ENCODE results near the gene PPAT.

Gene PPAT

DNA sequence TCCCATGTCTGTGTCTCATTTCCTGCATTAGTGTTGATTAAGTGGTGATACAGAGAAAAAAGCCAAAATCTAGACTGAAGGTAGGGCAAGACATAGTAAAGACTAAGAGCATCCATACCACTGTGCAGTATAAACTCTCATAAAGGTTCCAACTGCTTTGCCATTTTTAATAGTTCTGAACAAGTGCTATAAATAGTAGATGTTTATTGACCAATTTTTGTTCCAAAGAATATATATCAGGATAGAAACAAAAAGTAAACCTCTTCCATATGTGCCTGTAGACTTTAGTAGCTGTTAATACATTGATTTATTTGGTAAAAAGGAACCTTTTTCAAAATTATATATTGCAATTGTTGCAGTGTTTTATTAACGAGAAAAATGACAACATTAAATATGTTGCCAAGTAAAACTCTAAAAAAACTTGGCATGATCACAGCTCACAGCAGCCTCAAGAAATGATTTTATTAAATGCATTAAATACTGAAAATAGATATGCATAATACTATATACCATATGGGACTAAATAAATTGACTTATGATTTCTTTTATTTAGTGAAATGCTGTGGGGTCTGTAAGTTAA lies 25.8 kb downstream of the PPAT start:
- H3K4me3 ChIP-seq (ENCODE audit: low read depth, low read length), result no peak overlapping the region
- DNase-seq (ENCODE audit: low read depth), result no peak
- TF ChIP-seq, protein P1, sequence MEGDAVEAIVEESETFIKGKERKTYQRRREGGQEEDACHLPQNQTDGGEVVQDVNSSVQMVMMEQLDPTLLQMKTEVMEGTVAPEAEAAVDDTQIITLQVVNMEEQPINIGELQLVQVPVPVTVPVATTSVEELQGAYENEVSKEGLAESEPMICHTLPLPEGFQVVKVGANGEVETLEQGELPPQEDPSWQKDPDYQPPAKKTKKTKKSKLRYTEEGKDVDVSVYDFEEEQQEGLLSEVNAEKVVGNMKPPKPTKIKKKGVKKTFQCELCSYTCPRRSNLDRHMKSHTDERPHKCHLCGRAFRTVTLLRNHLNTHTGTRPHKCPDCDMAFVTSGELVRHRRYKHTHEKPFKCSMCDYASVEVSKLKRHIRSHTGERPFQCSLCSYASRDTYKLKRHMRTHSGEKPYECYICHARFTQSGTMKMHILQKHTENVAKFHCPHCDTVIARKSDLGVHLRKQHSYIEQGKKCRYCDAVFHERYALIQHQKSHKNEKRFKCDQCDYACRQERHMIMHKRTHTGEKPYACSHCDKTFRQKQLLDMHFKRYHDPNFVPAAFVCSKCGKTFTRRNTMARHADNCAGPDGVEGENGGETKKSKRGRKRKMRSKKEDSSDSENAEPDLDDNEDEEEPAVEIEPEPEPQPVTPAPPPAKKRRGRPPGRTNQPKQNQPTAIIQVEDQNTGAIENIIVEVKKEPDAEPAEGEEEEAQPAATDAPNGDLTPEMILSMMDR (IDR thresholded peaks at IDR 0.05; ENCODE audit: low read depth, low read length, missing control alignments), result no peak

DNA sequence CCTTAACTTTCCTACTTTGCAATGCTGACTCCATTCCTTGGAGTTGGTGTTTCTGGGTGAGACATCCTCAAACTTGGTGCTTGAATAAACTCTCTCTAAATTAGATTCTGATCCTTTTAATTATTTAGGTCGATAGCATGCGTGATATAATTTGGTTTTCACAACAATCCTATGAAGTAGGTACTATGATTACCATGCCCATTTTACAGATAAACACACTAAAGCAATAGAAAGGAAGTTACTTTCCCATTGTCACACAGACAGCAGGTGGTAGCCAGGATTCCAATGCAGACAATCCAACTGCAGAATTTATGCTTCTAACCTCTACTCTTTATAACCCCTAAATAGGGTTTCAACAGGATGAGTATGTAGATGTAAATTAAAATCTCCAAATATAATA lies 26.4 kb downstream of the PPAT start:
- TF ChIP-seq, protein P1 (IDR thresholded peaks at IDR 0.05; ENCODE audit: low read depth, low read length, missing control alignments), result no peak
- DNase-seq (ENCODE audit: low read depth), result no peak
- H3K4me3 ChIP-seq (ENCODE audit: low read depth, low read length), result no peak overlapping the region

DNA sequence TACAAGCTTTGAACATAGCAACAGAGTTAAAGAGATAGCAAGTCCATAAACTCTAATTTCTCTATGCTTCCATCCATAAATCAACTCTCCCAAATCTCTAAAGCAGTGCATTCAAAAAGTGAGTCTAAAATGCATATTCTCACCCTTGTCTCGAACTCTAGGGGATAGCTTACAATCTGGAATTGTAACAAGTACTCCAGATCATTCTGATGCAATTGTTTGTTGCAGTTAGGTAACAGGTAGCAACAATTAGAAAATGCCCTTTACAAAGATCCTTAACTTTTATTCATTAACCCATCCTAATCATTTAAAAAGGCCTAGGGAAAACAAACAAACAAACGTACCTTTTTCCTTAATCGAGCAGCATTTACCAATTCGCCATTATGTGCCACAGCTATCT lies 29.3 kb downstream of the PPAT start:
- TF ChIP-seq, protein P1 (IDR thresholded peaks at IDR 0.05; ENCODE audit: low read depth, low read length, missing control alignments), result no peak
- no peak for DNase-seq (ENCODE audit: low read depth)
- no peak overlapping the region for H3K4me3 ChIP-seq (ENCODE audit: low read depth, low read length)

DNA sequence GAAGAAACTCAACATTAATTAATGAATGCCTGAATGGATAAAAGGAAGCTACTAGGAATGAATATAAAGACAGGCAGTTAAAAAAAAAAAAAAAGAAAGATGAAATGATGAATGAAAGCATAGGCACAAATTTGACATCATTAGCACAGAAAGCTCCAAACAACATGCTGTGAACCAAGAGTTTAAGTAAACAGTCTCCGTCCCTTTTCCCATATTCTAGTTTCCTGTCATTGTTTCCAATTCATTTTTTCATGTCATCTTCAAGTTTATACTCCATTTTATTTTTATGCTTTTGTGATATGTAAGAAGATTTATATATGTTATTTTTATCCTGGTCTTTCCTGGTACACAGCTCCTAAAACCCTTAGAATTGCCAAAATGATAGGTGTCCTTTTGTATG lies 30.4 kb downstream of the PPAT start:
- TF ChIP-seq, protein P1 (IDR thresholded peaks at IDR 0.05; ENCODE audit: low read depth, low read length, missing control alignments), result no peak
- DNase-seq (ENCODE audit: low read depth), result no peak
- H3K4me3 ChIP-seq (ENCODE audit: low read depth, low read length), result no peak overlapping the region

DNA sequence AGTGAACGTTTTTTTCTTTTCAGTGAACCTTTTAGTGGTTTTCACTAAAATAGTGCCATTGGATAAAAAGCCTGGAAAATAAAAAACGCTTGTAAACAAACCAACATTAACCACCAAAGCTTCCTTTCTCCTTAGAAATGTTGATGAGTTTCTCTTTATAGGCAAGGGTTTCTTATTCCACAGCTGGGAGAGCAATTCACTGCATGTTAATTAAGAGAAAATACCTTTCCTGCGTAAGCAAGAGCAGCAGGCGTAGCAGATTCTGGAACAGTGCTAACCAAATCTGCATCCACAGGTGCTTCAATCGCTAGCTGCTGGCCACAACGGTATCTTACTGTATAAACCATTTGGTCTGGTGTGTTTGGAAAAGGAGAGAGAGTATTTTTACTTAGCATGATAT lies 34.9 kb downstream of the PPAT start:
- no peak for DNase-seq (ENCODE audit: low read depth)
- no peak overlapping the region for H3K4me3 ChIP-seq (ENCODE audit: low read depth, low read length)
- TF ChIP-seq, protein P1 (IDR thresholded peaks at IDR 0.05; ENCODE audit: low read depth, low read length, missing control alignments), result no peak

DNA sequence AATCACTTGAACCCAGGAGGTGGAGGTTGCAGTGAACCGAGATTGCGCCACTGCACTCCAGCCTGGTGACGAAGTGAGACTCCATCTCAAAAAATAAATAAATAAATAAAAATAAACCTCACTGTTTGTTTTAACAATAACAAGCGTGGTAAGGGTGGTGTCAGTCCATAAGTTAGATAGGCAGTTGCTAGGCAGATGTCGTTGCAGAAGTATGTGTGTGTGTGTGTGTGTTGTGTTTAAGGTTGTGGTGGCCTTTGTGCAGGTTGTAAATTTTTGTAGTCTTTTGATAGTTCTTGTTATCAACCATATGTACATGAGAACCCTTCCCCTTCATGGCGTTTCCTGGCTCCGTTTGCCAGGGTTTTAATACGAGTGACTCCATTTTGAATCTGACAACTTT lies 44.1 kb downstream of the PPAT start:
- TF ChIP-seq, protein P1 (IDR thresholded peaks at IDR 0.05; ENCODE audit: low read depth, low read length, missing control alignments), result no peak
- no peak for DNase-seq (ENCODE audit: low read depth)
- H3K4me3 ChIP-seq (ENCODE audit: low read depth, low read length), result no peak overlapping the region

DNA sequence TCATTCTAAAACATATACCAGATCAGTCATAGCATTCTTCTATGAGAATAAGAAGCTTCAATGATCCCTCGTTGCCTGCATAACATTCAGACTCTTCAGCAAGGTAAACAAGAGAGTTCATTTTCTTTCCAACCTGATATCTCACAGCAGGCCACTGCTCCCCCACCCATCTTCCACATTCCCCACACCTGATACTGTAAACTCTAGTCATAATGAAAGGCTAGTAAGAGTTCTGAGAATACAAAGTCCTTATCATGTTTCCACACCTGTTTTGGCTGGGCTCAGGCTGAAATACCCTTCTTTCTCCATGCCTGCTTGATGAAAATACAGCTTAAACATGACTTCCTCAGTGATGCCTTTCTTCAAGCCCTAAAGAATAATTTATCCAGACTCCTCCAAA lies 45.9 kb downstream of the PPAT start:
- no peak overlapping the region for H3K4me3 ChIP-seq (ENCODE audit: low read depth, low read length)
- TF ChIP-seq, protein P1 (IDR thresholded peaks at IDR 0.05; ENCODE audit: low read depth, low read length, missing control alignments), result no peak
- DNase-seq (ENCODE audit: low read depth), result no peak
